Endodermal cell (in vitro differentiated cells): ENCODE measurements around the gene CREBL2. TPM values are rescaled to one million over a fixed set of nuclear protein-coding genes. Genes with fewer than 3 reads are reported as not detected.
"Not testable (repeated sequence)": the region's sequence is repeated elsewhere in the genome, so short reads cannot be mapped to it uniquely, and the experiment has no call there.

Experiments used
- DNase-seq: peaks from one replicate; pipeline ENCODE4 v3.0.0-alpha.2; 2017
- H3K27ac ChIP-seq: 2 replicates; pipeline ENCODE4 v1.5.1; 2013; ENCODE audit warnings: mild to moderate bottlenecking, low read depth, low read length, moderate library complexity
- H3K27me3 ChIP-seq: 2 replicates; pipeline ENCODE4 v1.6.1; 2013; ENCODE audit warnings: mild to moderate bottlenecking, low read length, moderate library complexity; ENCODE audit not compliant: insufficient read depth, control insufficient read depth, poor library complexity, severe bottlenecking
- H3K36me3 ChIP-seq: 2 replicates; pipeline ENCODE4 v1.7.0; 2013; ENCODE audit warnings: mild to moderate bottlenecking, low read length, moderate library complexity; ENCODE audit not compliant: control insufficient read depth, insufficient read depth
- H3K4me1 ChIP-seq: one replicate; pipeline ENCODE4 v1.7.0; 2013; ENCODE audit warnings: low read length; ENCODE audit not compliant: control insufficient read depth, insufficient read depth
- H3K4me3 ChIP-seq: 2 replicates; pipeline ENCODE4 v1.5.1; 2013; ENCODE audit warnings: mild to moderate bottlenecking, low read length, moderate library complexity
- H3K9ac ChIP-seq: 2 replicates; pipeline ENCODE4 v1.6.1; 2013; ENCODE audit warnings: mild to moderate bottlenecking, low read length, moderate library complexity; ENCODE audit not compliant: poor library complexity, severe bottlenecking; ENCODE audit errors: extremely low read depth
- H3K9me3 ChIP-seq: 2 replicates; pipeline ENCODE4 v1.6.1; 2013; ENCODE audit warnings: mild to moderate bottlenecking, low read length, moderate library complexity; ENCODE audit not compliant: control insufficient read depth
- H3K27ac Mint-ChIP-seq: 2 replicates; pipeline ENCODE4 v1.8.0; 2020; ENCODE audit warnings: mixed read lengths
- H3K27me3 Mint-ChIP-seq: 2 replicates; pipeline ENCODE4 v1.8.0; 2021; ENCODE audit warnings: mild to moderate bottlenecking, mixed read lengths; ENCODE audit not compliant: insufficient read depth
- H3K36me3 Mint-ChIP-seq: 2 replicates; pipeline ENCODE4 v1.8.0; 2020; ENCODE audit warnings: low read depth, mixed read lengths
- H3K4me1 Mint-ChIP-seq: 2 replicates; pipeline ENCODE4 v1.8.0; 2020; ENCODE audit warnings: mixed read lengths
- H3K4me3 Mint-ChIP-seq: 2 replicates; pipeline ENCODE4 v1.8.0; 2020; ENCODE audit warnings: mild to moderate bottlenecking, moderate library complexity, mixed read lengths
- H3K9me3 Mint-ChIP-seq: 2 replicates; pipeline ENCODE4 v1.8.0; 2020; ENCODE audit warnings: mild to moderate bottlenecking, mixed read lengths
- WGBS, 2 experiments: methylation state at CpG; one replicate each; pipeline versions ENCODE4 v1.1.5 to v1.1.7; 2013; ENCODE audit warnings: missing lambda C conversion rate in 2 of 2, mixed read lengths in 1 of 2; ENCODE audit not compliant: insufficient coverage in 1 of 2, insufficient read length in 1 of 2; 5-methylcytosine and 5-hydroxymethylcytosine counted together
- total RNA-seq, 2 donors: library from RNA; stranded (reverse); fragmentation: NEBNext Ultra II Directional in 1 of 2; extraction: Animal tissue kit (Norgen Biotek cat#: 25700) in 1 of 2; gene quantifications; 2 replicates in 1 of 2; 3 replicates in 1 of 2; pipeline ENCODE4 v1.2.1, GENCODE V29; 2021
- TF ChIP-seq, protein P1 (sequence below): fragments of 200-600 bp; sonication (generic); conservative IDR thresholded peaks from 2 replicates; pipeline ENCODE4 v1.5.0; 2021; ENCODE audit warnings: antibody characterized with exemption, mild to moderate bottlenecking

CREBL2 gene
- total RNA-seq, 2 donors from 2014 or later: 27.2 to 46.9 TPM

DNA sequence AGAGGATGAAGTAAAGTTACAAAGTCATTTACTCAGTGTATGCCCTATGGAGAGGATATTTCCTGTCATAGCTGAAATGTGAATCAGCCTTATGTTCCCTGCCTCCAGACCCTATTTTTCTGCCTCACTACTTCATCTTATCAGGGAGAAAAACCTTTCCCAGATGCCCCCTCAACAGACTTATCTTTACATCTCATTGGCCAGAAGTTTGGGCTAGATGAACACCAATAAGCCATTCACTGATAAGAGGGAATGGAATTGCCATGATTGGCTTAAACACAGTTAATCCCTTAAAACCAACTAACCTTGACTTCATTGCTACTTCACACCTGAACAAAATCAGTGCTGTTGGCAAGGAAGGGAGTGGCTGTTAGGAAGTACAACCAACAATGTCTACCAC, 40.1 kb downstream of the CREBL2 start:
- TF ChIP-seq, protein P1, sequence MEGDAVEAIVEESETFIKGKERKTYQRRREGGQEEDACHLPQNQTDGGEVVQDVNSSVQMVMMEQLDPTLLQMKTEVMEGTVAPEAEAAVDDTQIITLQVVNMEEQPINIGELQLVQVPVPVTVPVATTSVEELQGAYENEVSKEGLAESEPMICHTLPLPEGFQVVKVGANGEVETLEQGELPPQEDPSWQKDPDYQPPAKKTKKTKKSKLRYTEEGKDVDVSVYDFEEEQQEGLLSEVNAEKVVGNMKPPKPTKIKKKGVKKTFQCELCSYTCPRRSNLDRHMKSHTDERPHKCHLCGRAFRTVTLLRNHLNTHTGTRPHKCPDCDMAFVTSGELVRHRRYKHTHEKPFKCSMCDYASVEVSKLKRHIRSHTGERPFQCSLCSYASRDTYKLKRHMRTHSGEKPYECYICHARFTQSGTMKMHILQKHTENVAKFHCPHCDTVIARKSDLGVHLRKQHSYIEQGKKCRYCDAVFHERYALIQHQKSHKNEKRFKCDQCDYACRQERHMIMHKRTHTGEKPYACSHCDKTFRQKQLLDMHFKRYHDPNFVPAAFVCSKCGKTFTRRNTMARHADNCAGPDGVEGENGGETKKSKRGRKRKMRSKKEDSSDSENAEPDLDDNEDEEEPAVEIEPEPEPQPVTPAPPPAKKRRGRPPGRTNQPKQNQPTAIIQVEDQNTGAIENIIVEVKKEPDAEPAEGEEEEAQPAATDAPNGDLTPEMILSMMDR: no peak
- no peaks in the 10 kb centered on the region for H3K27me3 ChIP-seq
- no peaks in the 10 kb centered on the region for H3K4me1 ChIP-seq
- H3K9me3 ChIP-seq: peaks cover 62% of the 10 kb centered on the region
- Mint-ChIP-seq H3K27ac (no peak overlapping the region), H3K36me3 (peaks cover 26% of the 10 kb centered on the region), H3K27me3 (peaks cover 19% of the 10 kb centered on the region), H3K4me1 (peaks cover 3% of the 10 kb centered on the region), H3K4me3 (no peak overlapping the region), H3K9me3 (peaks cover 65% of the 10 kb centered on the region)
- H3K36me3 ChIP-seq: no peaks in the 10 kb centered on the region
- H3K27ac ChIP-seq: no peak overlapping the region
- peak overlapping the region; percentile 32 for H3K4me3 ChIP-seq
- DNase-seq: no peak
- no peak overlapping the region for H3K9ac ChIP-seq

DNA sequence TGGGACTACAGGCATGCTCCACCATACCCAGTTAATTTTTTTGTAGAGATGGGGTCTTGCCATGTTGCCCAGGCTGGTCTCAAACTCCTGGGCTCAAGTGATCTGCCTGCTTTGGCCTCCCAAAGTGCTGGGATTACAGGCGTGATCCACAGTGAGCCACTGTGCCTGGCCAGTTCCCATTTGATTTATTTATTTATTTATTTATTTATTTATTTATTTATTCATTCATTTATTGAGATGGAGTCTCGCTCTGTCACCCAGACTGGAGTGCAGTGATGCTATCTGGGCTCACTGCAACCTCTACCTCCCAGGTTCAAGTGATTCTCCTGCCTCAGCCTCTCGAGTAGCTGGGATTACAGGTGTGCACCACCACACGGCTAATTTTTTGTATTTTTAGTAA, 41.0 kb downstream of the CREBL2 start:
- not testable (repeated sequence) for H3K4me3 ChIP-seq, H3K27ac ChIP-seq, H3K27ac Mint-ChIP-seq, H3K4me1 ChIP-seq, DNase-seq, H3K27me3 ChIP-seq, H3K36me3 ChIP-seq, H3K4me3 Mint-ChIP-seq, H3K4me1 Mint-ChIP-seq, H3K9ac ChIP-seq
- H3K9me3 ChIP-seq: peaks cover 53% of the 10 kb centered on the region
- Mint-ChIP-seq H3K9me3 (peaks cover 56% of the 10 kb centered on the region), H3K36me3 (peaks cover 18% of the 10 kb centered on the region), H3K27me3 (peaks cover 19% of the 10 kb centered on the region)
- WGBS, 2 experiments: 80 to 88% methylated on average over 2 to 4 of the region's 4 CpGs

DNA sequence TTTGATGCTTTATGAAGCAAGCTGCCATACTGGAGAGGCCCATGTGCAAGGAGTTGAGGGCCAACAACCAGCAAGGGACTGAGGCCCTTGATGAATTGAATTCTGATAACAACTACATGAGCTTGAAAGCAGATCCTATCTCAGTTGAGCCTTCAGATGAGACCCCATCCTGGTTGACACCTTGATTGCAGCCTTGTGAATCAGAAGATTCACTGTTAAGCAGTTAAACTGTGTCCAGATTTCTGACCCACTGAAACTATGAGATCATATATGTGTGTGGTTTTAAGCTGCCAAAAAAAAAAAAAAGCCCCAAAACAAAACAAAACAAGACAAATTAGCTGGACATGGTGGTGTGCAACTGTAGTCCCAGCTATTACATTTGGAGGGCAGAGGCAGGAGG, 42.2 kb downstream of the CREBL2 start:
- peaks cover 44% of the 10 kb centered on the region for H3K9me3 Mint-ChIP-seq
- no peaks in the 10 kb centered on the region for H3K27me3 ChIP-seq
- H3K4me1 ChIP-seq: no peaks in the 10 kb centered on the region
- peaks cover 41% of the 10 kb centered on the region for H3K9me3 ChIP-seq
- no peak overlapping the region for H3K27ac Mint-ChIP-seq
- TF ChIP-seq, protein P1: no peak
- peaks cover 17% of the 10 kb centered on the region for H3K27me3 Mint-ChIP-seq
- no peak overlapping the region for H3K27ac ChIP-seq
- peaks cover 11% of the 10 kb centered on the region for H3K36me3 Mint-ChIP-seq
- H3K4me1 Mint-ChIP-seq: peaks cover 13% of the 10 kb centered on the region
- no peak overlapping the region for H3K4me3 Mint-ChIP-seq
- H3K4me3 ChIP-seq: no peak overlapping the region
- no peaks in the 10 kb centered on the region for H3K36me3 ChIP-seq
- H3K9ac ChIP-seq: no peak overlapping the region
- DNase-seq: no peak

DNA sequence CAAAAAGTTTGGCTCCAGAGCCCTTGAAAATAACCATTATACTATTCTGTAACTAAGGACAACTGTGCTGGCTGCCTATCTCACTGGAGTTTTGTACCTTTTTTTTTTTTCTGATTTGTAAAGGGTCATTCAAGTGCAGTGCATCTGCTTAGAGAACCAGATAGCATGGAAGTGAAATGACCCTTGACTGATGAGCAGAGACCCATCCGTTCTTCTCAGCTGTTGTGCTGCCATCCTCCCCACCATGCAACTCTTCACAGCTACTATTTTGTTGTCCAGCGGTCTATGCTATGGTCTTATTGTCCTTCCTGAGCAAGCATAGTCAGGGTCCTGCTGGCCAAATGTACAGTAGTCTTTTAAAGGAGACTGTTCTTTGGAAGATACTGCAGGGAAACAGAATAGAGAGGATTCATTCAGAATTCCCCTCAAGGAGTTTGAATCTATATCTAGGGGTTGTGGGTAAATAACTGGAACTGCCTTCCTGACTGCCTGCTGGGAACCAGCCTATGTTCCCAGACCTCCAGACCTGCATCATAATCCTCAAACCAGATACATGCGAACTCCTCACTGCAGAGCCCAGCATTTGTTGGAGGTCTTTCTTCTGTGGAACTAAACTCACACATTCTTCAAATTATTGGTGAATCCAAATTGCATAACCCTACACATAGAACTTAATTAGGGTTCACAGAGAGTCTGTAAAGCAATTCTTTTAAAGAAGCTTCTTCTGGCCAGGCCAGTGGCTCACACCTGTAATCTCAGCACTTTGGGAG, 43.2 kb downstream of the CREBL2 start:
- Histone ChIP-seq H3K36me3 (no peaks in the 10 kb centered on the region), H3K27ac (no peak overlapping the region), H3K9ac (no peak overlapping the region), H3K4me3 (no peak overlapping the region), H3K4me1 (no peaks in the 10 kb centered on the region), H3K9me3 (peaks cover 31% of the 10 kb centered on the region), H3K27me3 (no peaks in the 10 kb centered on the region)
- no peak overlapping the region for H3K27ac Mint-ChIP-seq
- peaks cover 13% of the 10 kb centered on the region for H3K4me1 Mint-ChIP-seq
- H3K9me3 Mint-ChIP-seq: peaks cover 35% of the 10 kb centered on the region
- DNase-seq: no peak
- TF ChIP-seq, protein P1: no peak
- 58 to 90% methylated on average over 2 to 3 of the region's 3 CpGs for WGBS, 2 experiments
- H3K36me3 Mint-ChIP-seq: peaks cover 5% of the 10 kb centered on the region
- no peak overlapping the region for H3K4me3 Mint-ChIP-seq
- H3K27me3 Mint-ChIP-seq: peaks cover 15% of the 10 kb centered on the region
